Kidney (tissue), 14 donors: ENCODE measurements around the gene FBN2. TPM values are rescaled to one million over a fixed set of nuclear protein-coding genes. Genes with fewer than 3 reads are reported as not detected.
A peak's percentile ranks its signal among the peaks of the same experiment; 100 is the strongest.

Experiments
- DNase-seq, 5 donors: peaks; one replicate each; pipeline ENCODE4 v3.0.0-alpha.2; 2013 to 2020
- FAIRE-seq: peaks from 2 replicates; lab custom pipeline; 2012; peaks lifted over from hg19 to GRCh38; lab: Jason Lieb, UNC
- H3K27ac ChIP-seq, 2 donors: one replicate each; pipeline ENCODE4 v1.7.0; 2013; ENCODE audit warnings: low read depth in 2 of 2, low read length in 2 of 2, inconsistent platforms in 1 of 2
- H3K27me3 ChIP-seq: one replicate; pipeline ENCODE4 v1.7.1; 2013; ENCODE audit warnings: low read length, inconsistent platforms; ENCODE audit not compliant: control insufficient read depth, insufficient read depth
- H3K36me3 ChIP-seq, 3 donors: one replicate each; pipeline versions ENCODE4 v1.7.0 to v1.7.1; 2013; ENCODE audit warnings: low read length in 3 of 3, control low read depth in 1 of 3, inconsistent platforms in 1 of 3; ENCODE audit not compliant: insufficient read depth in 3 of 3, control insufficient read depth in 2 of 3
- H3K4me1 ChIP-seq, 3 donors: one replicate each; pipeline versions ENCODE4 v1.7.0 to v1.7.1; 2013; ENCODE audit warnings: low read length in 3 of 3, inconsistent platforms in 1 of 3, low read depth in 1 of 3; ENCODE audit not compliant: control insufficient read depth in 2 of 3, insufficient read depth in 2 of 3
- H3K4me3 ChIP-seq, 3 donors: one replicate each; pipeline versions ENCODE4 v1.7.0 to v1.8.1; 2013; ENCODE audit warnings: low read length in 3 of 3, control low read depth in 1 of 3, inconsistent platforms in 1 of 3
- H3K9ac ChIP-seq, 3 donors: one replicate each; pipeline versions ENCODE4 v1.7.0 to v1.7.1; 2013; ENCODE audit warnings: low read length in 3 of 3, control low read depth in 1 of 3, inconsistent platforms in 1 of 3
- H3K9me3 ChIP-seq, 3 donors: one replicate each; pipeline versions ENCODE4 v1.7.0 to v1.7.1; 2013; ENCODE audit warnings: low read length in 3 of 3, control low read depth in 1 of 3, inconsistent platforms in 1 of 3; ENCODE audit not compliant: control insufficient read depth in 2 of 3, insufficient read depth in 1 of 3
- intact Hi-C: fragments of 100-400 bp; cut with DNase I; formaldehyde crosslinking; loops from one replicate; pipeline ENCODE4 v1.11.1; 2022
- polyA plus RNA-seq: library from polyadenylated mRNA; stranded (reverse); fragments of 350-450 nt; fragmentation: Illumina TruSeq; extraction: RNeasy Lipid Tissue Mini Kit (QIAGEN cat#74804); gene quantifications from one replicate; pipeline ENCODE4 v1.2.3, GENCODE V29; 2014; ENCODE audit warnings: low read depth, low replicate concordance; ENCODE audit not compliant: insufficient read depth
- total RNA-seq: library from RNA; stranded (reverse); fragmentation: NEBNext Ultra II Directional; extraction: Animal tissue kit (Norgen Biotek cat#: 25700); gene quantifications from one replicate; pipeline ENCODE4 v1.2.1, GENCODE V29; 2021
- TF ChIP-seq, protein P1 (sequence below): IDR thresholded peaks from 3 replicates; pipeline ENCODE4 v1.5.1; 2012; ENCODE audit warnings: mild to moderate bottlenecking, moderate library complexity, borderline replicate concordance; ENCODE audit not compliant: insufficient read depth; ENCODE audit errors: extremely low read depth
- donor health status: control.
- donor health status: control.
- donor health status: control.
- donor health status: control.
- donor health status: control.
- donor health status: DM: yes; HTN: yes; CAD: no.
- donor health status: Normal renal cell carcinoma (clear cell type).

FBN2 gene
- total and polyA plus RNA-seq, 2 donors from 2014 or later = 0.11 to 1.0 TPM

- H3K9ac ChIP-seq = no peak overlapping the region
- intact Hi-C loops = no loop called here
Measured at GRCh38 chr5:128279345-128279744, 258.7 kb downstream of the FBN2 start.

GRCh38 chr5:128276537-128277216 lies 261.4 kb downstream of the FBN2 start:
- intact Hi-C loops = no loop called here
- FAIRE-seq (no peak), DNase-seq (no peak)
- H3K4me1 ChIP-seq = no peaks in the 10 kb centered on the region
- H3K27ac ChIP-seq = no peak overlapping the region
- peaks cover 0 to 5% (median 0%) of the 10 kb centered on the region in 3 donors for H3K36me3 ChIP-seq
- no peaks in the 10 kb centered on the region for H3K9me3 ChIP-seq
- no peaks in the 10 kb centered on the region for H3K27me3 ChIP-seq
- TF ChIP-seq, protein P1, sequence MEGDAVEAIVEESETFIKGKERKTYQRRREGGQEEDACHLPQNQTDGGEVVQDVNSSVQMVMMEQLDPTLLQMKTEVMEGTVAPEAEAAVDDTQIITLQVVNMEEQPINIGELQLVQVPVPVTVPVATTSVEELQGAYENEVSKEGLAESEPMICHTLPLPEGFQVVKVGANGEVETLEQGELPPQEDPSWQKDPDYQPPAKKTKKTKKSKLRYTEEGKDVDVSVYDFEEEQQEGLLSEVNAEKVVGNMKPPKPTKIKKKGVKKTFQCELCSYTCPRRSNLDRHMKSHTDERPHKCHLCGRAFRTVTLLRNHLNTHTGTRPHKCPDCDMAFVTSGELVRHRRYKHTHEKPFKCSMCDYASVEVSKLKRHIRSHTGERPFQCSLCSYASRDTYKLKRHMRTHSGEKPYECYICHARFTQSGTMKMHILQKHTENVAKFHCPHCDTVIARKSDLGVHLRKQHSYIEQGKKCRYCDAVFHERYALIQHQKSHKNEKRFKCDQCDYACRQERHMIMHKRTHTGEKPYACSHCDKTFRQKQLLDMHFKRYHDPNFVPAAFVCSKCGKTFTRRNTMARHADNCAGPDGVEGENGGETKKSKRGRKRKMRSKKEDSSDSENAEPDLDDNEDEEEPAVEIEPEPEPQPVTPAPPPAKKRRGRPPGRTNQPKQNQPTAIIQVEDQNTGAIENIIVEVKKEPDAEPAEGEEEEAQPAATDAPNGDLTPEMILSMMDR = no peak
- H3K9ac ChIP-seq = no peak overlapping the region
- no peak overlapping the region for H3K4me3 ChIP-seq

More at GRCh38 chr5:128279345-128279744, 258.7 kb downstream of the FBN2 start:
- peaks cover 0 to 5% (median 0%) of the 10 kb centered on the region in 3 donors for H3K36me3 ChIP-seq
- no peak overlapping the region for H3K4me3 ChIP-seq
- no peaks in the 10 kb centered on the region for H3K9me3 ChIP-seq
- no peaks in the 10 kb centered on the region for H3K4me1 ChIP-seq
- H3K27ac ChIP-seq = no peak overlapping the region
- no peaks in the 10 kb centered on the region for H3K27me3 ChIP-seq
- FAIRE-seq (peak; percentile 61), DNase-seq (no peak)
- TF ChIP-seq, protein P1 = no peak

- no peaks in the 10 kb centered on the region for H3K9me3 ChIP-seq
- H3K27ac ChIP-seq = no peak overlapping the region
- H3K4me1 ChIP-seq = no peaks in the 10 kb centered on the region
- no peak overlapping the region for H3K9ac ChIP-seq
- intact Hi-C loops = no loop called here
- DNase-seq (no peak), FAIRE-seq (no peak)
- peaks cover 0 to 5% (median 0%) of the 10 kb centered on the region in 3 donors for H3K36me3 ChIP-seq
- TF ChIP-seq, protein P1 = no peak
- H3K4me3 ChIP-seq = no peak overlapping the region
- H3K27me3 ChIP-seq = no peaks in the 10 kb centered on the region
Measured at GRCh38 chr5:128274441-128274840, 263.6 kb downstream of the FBN2 start.
